Measurements from ENCODE around the gene DHRSX.
"Not testable (repeated sequence)": the region's sequence is repeated elsewhere in the genome, so short reads cannot be mapped to it uniquely, and the experiment has no call there.

DNA sequence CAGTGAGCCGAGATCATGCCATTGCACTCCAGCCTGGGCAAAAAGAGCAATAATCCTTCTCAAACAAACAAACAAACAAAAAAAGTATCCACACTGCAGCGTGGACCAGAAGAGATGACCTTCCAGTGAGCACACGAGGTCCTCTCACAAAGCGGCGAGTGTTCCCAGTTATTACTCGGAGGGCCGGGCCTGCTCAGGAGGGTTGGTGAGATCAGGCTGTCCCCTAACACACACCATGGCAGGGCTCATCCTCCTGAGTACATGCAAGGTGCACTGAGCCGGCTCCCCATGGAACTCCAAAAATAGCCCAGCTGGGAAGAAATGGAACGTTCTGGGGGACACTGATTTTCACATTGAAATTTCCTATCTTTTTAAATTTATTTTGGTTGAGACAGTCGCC is 40.7 kb downstream of the DHRSX start:
- TF ChIP-seq, protein P1, sequence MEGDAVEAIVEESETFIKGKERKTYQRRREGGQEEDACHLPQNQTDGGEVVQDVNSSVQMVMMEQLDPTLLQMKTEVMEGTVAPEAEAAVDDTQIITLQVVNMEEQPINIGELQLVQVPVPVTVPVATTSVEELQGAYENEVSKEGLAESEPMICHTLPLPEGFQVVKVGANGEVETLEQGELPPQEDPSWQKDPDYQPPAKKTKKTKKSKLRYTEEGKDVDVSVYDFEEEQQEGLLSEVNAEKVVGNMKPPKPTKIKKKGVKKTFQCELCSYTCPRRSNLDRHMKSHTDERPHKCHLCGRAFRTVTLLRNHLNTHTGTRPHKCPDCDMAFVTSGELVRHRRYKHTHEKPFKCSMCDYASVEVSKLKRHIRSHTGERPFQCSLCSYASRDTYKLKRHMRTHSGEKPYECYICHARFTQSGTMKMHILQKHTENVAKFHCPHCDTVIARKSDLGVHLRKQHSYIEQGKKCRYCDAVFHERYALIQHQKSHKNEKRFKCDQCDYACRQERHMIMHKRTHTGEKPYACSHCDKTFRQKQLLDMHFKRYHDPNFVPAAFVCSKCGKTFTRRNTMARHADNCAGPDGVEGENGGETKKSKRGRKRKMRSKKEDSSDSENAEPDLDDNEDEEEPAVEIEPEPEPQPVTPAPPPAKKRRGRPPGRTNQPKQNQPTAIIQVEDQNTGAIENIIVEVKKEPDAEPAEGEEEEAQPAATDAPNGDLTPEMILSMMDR (IDR thresholded peaks at IDR 0.05): not testable (repeated sequence)
- not testable (repeated sequence) for TF ChIP-seq POLR2AphosphoS5, POLR2A (IDR thresholded peaks at IDR 0.05)

Measured in upper lobe of left lung (tissue), 4 donors.